ENCODE data around the gene ZNF343. TPM values are rescaled to one million over a fixed set of nuclear protein-coding genes. Genes with fewer than 3 reads are reported as not detected.
A peak's percentile ranks its signal among the peaks of the same experiment; 100 is the strongest.
"Not testable (repeated sequence)": the region's sequence is repeated elsewhere in the genome, so short reads cannot be mapped to it uniquely, and the experiment has no call there.

The ZNF343 gene
- total RNA-seq, 1 donor from 2014 or later, result 17.5 TPM

DNA sequence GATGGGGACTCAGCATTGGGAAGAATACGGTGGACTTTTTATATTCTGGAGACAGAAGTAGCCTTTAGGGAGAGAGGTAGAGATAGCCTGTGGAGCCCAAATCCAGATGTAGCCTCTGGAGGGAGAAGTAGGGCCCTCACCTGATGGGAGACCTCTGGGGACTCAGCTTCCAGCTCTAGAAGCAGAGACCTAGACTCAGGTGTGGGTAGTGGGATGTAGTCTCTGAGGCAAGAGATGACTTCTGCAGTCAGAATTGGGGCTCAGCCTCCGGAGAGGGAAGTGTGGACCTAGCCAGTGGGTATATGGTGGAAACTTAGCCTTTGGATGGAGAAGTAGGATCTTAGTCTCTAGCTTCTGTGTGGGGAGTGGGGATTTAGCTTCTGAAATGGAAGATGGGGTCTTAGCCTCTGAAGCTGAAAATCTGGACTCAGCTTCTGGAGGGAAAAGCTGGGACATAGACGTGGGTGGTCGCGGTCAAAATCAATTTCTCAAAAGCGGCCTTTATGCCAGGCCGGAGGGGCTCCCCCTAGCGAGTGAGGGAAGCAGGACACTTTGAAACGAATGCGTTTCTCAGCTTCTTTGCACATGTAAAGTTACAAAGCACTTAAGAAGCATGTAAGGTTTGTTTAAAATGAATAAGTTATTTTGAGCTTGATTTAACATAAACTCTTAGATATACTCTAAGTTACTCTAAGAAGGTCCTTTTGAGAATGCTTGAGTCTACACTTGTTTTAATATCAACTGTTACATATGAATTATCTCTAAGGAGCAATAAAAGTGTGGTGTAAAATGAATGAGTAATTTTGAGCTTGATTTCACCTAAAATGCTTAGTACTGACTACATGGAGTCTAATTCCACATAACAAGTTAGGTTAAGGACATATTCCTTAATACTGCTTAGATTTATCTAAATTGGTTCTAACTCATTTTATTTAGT is 12.9 kb upstream of the ZNF343 start:
- DNase-seq (ENCODE audit: low read depth), result peak; percentile 35

DNA sequence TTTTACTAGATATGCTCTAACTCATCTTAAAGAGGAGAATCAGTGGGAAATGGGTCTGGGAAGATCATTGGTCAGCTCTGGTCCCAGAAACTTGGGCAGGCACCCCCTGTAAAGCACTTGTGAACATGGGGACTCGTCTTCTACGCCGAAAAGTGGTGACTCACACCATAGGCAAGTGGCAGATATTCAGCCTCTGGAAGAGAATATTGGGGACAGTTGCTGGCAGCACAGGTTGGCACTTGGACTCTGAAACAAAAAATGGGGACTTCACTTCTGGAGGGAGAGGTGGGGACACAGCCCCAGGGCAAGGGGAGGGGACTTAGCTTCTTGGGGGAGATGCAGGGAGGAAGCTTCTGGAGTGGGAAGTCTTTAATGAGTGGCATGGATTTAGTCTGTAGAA is 11.9 kb upstream of the ZNF343 start:
- no peak for DNase-seq (ENCODE audit: low read depth)

DNA sequence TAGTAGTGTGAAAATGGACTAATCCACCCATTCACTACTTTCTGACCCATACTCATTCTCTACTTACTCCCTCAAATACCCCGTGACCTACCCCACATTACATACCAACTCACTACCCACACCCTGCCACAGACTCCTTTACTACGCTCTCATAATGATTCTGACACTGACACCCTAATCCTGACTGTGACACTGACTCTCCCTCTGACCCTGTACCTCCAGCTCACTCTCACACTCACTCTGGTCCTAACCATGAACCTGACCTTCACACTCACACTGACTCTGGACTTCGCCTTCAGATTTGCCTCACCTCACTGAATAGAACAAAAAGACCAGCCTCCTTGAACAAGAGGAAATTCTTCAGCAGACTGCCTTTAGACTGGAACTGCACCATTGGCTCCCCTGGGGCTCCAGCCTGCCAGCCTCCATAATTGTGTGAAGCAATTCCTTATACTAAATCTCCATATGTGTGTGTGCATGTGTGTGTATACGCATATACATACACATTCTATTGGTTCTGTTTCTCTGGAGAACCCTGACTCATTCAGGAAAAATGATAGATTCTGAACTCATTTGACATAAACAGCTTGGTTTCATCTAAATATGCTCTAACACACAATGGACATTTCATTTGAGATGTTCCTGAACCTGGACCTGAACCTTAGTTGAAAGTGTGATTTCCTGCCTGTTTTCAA is 10.5 kb upstream of the ZNF343 start:
- no peak for DNase-seq (ENCODE audit: low read depth)

DNA sequence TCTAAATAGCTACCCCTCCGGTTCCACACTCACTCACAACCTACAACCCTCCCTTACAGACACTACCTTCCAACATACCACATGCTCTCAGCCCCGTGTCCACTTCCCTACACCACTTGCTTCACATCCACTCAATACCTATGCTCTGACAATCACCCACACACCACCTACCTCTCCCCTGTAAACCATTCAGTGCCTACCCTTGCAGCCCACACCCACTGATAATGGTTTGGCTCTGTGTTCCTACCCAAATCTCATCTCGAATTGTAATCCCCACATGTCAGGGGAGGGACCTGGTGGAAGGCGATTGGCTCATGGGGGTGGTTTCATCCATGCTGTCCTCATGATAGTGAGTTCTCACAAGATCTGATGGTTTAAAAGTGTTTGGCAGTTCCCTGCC is 9.8 kb upstream of the ZNF343 start:
- no peak for DNase-seq (ENCODE audit: low read depth)

DNA sequence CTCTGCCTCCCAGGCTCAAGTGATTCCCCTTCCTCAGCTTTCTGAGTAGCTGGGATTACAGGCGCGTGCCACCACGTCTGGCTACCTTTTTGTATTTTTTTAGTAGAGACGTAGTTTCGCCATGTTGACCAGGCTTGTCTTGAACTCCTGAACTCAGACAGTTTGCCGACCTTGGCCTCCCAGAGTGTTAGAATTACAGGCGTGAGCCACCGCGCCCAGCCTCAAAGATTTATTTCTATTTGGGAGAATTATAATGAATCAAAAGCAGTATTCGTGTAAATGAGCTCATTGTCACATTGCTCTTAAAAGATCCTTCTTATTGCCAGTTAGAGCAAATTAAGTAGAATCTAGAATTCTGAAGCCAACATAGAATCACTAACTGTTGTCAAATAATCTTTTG is 9.4 kb upstream of the ZNF343 start:
- DNase-seq (ENCODE audit: low read depth), result no peak

DNA sequence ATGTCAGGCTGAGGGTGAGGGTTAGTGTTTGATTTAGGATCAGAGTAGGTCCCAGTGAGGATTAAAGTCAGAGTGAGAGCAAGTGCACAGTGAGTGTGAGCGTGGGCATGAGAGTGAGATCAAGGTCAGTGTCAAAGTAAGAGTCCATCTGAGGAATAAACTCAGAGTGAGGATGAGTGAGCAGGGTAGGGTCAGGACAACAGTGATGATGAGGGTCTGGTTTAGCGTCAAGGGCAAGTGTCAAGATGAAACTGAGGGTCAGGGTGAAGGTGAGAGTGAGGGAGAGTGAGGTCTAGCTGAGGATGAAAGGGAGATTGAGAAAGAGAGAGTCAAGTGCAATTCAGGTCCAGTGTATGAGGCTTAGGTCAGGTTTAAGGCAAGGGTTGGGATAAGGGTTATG is 7.7 kb upstream of the ZNF343 start:
- no peak for DNase-seq (ENCODE audit: low read depth)

DNA sequence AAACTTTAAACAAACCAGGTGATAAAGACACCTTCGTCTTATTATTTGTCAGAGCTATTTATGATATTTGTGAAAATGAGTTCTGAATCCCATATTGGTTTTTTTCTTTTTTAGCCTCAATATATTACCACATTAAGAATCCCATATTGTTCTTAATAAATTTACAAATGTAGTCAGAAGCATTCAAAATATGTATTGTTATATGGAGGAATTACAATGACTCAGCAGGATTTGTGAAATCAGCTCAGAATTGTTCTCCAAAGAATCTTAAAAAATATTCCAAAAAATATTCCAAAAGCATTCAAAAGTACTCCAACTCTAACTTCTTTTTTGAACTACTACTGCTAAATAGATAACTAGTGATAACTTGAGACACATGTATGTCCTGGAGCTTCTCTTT is 6.5 kb upstream of the ZNF343 start:
- DNase-seq (ENCODE audit: low read depth), result no peak

DNA sequence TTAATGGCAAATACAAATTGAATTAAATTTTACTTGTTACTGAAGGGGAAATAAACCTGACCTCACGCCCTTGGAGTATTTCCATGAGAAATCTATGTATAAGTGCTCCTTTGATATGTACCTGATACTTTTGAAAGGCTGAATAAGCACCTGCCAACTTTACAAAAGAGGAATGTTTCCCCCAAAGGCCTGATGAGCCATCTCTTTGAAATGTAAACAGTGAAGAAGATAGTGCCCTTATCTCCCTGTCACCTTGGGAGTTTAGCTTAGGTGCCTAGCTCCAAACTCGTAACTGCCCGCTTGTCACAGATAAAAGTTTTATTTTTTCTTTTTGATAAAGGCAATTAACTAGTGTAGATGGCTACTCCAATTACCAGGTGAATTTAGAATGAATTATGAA is 1.1 kb upstream of the ZNF343 start:
- DNase-seq (ENCODE audit: low read depth), result no peak

DNA sequence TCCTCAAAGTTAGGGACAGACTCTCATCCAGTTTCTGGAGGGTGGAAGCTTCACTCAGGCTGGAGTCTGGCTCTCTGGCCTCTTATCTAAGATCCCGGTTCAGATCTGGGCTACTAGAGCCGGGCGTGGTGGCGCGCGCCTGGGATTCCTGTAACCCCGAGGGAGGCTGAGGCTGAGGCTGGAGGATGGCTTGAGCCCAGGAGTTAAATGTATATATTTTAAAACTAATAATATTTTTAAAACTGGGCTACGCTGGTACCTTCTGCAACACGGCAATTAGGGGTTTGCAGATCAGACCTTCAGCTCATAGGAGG is 710 bp upstream of the ZNF343 start:
- no peak for DNase-seq (ENCODE audit: low read depth)

DNA sequence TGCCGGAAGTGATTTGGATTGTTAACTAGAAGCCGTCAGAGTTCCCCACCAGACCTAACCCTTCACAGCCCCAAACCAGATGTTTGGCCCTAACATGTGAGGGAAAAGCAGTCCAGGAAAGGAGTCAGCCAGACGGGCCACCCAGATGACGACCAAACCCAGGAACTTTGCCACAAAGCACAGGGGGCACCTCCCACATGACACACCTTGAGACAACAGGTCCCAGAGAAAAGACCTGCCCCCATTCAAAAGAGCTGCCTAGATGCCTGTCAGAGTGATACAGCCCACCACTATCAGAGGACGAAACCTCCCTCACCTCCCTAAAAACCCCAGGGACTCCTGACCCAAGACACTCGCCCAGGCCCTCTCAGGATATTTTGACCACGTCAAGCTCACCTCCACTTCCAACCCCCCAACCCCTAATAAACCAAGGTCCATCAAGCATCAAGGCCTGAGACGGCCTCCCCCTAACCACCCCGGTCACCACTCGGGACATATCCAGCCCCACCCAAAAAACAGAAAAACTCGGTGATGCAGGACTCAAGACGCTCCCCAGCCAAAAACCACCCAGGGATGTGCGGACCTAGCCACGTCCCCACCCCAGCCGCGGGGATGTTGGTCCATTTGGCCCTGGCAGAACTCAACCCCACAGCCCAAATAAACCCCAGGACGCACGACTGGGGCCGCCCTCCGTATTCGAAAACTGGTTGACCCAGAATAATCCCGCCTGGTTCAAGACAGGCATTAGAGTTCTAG is 662 bp downstream of the ZNF343 start:
- no peak for DNase-seq (ENCODE audit: low read depth)

DNA sequence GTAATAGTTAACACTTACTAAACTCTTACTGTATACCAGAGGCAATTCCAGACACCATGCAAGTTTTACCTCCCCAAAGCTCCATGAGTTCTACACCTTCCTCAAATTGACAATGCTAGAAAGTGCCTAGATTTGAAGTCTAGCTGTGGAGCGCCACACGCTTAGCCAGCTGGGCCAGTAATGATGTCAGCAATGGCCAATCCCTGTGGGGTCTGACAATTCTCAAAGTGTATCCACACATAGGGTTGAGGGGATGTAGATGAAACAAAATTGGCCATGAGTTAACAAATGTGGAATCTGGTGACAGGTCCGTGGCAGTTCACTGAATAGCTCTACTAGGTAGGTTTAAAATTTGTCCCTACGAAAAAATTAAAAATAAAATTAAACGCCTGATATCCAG is 1.3 kb downstream of the ZNF343 start:
- DNase-seq (ENCODE audit: low read depth), result no peak

DNA sequence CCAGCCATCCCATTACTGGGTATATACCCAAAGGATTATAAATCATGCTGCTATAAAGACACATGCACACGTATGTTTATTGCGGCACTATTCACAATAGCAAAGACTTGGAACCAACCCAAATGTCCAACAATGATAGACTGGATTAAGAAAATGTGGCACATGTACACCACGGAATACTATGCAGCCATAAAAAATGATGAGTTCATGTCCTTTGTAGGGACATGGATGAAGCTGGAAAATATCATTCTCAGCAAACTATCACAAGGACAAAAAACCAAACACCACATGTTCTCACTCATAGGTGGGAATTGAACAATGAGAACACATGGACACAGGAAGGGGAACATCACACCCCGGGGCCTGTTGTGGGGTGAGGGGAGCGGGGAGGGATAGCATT is 2.3 kb downstream of the ZNF343 start:
- not testable (repeated sequence) for DNase-seq (ENCODE audit: low read depth)

DNA sequence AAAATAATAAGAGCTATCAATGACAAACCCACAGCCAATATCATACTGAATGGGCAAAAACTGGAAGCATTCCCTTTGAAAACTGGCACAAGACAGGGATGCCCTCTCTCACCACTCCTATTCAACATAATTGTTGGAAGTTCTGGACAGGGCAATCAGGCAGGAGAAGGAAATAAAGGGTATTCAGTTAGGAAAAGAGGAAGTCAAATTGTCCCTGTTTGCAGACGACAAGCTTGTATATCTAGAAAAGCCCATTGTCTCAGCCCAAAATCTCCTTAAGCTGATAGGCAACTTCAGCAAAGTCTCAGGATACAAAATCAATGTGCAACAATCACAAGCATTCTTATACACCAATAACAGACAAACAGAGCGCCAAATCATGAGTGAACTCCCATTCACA is 3.9 kb downstream of the ZNF343 start:
- DNase-seq (ENCODE audit: low read depth), result not testable (repeated sequence)

DNA sequence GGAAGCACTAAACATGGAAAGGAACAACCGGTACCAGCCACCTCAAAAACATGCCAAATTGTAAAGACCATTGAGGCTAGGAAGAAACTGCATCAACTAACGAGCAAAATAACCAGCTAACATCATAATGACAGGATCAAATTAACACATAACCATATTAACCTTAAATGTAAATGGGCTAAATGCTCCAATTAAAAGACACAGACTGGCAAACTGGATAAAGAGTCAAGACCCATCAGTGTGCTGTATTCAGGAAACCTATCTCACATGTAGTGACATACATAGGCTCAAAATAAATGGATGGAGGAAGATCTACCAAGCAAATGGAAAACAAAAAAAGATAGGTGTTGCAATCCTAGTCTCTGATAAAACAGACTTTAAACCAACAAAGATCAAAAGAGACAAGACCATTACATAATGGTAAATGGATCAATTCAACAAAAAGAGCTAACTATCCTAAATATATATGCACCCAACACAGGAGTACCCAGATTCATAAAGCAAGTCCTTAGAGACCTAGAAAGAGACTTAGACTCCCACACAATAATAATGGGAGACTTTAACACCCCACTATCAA is 5.8 kb downstream of the ZNF343 start:
- not testable (repeated sequence) for DNase-seq (ENCODE audit: low read depth)

DNA sequence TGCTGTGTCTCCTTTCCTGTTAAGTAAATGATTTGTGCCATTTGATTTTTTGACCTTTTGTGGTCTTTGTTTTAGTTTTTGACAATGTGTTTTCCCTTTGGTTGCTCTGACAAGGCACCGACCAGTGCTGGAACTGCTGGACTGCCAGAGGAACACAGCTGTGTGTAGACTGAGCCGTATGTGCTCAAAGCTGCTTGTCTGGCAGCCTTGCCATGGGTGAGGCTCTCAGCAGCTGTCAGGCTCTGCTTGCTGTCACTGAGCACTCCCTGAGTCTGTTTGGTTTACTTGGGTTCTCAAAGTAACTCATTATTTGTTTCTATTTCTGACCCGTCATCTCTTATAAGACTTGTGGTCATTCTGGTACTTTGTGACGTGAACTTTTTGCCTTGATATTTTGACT is 23.1 kb downstream of the ZNF343 start:
- no peak for DNase-seq (ENCODE audit: low read depth)

DNA sequence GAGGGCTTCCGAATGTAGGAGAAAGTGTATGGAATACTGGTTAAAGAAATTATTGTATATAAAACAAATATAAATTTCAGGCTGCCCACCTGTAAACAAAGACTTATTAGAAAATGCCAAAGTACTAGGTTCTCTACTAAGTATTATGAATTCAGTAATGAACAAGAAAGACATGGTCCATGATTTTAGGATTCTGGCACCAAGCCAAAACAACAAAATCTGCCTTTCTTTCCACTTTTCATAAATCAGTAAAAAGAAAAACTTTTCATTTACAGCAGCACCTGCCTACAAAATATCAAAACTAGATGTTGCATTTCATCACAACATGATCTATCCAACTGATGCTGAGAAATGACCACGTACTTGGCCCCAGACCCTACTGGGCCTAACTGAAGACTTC is 23.6 kb downstream of the ZNF343 start:
- DNase-seq (ENCODE audit: low read depth), result no peak

DNA sequence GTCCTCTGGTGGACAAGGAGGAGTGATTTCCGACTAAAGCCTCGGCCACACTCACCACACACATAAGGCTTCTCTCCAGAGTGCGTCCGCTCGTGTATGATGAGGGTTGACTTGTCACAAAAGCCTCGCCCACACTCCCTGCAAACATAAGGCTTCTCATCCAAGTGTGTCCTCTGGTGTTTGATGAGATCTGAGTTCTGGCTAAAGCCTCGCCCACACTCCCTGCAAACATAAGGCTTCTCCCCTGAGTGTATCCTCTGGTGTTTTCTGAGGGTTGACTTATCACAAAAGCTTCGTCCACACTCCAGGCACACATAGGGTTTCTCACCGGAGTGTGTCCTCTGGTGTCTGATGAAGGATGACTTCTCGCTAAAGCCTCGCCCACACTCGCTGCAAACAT is 25.2 kb downstream of the ZNF343 start:
- DNase-seq (ENCODE audit: low read depth), result no peak

DNA sequence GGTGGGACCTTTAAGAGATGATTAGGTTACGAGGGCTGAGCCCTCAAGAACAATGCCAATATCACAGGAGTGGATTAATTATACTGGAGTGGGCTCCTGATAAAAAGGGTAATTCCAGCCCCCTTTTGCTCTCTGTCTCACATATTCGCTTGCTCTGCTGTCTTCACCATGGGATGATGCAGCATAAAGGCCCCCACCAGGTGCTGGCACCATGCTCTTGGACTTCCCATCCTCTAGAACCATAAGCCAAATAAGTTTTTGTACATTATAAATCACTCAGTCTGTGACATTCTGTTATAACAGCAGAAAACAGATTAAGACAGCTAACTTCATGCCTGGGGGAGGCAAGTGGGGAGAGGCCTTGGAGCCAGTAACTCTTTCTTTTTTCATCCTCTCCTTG is 28.3 kb downstream of the ZNF343 start:
- DNase-seq (ENCODE audit: low read depth), result no peak

DNA sequence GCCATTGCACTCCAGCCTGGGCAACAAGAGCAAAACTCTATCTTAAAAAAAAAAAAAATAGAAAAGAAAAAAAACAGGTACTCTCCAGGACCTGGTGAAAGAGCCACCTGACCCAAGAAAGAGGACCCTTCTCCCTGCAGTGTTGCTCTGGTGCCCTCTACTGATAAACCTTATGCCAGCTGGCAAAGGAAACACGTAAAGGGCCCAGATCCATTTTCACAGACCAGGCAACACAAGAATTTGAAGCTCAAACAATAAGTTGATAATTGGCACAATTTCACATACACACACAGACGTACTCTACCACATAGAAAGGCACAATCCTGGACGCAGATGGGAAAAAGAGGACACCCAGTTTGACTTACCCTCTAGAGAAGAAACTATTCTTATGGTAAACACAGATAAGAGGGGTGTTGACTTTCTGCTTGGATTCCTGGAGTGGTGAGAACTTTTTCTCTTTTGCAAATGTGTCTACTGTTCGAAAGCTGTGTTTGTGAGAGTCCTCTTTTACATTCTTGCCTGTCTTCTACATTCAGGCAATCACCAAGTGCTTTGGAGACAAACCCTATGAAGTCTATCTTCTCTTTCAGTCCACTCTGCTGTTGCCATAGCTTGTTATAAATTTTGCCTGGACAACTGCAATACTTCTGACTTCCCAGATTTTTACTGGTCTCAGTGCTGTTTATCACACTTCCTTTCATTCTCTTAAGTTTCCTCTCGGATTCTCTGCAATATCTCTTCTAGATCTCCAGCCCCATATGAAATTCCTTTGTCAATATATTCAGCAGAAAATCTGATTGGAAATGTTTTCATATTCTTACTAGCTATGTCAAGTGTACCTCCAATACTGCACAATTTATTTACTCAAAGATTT is 31.7 kb downstream of the ZNF343 start:
- no peak for DNase-seq (ENCODE audit: low read depth)

DNA sequence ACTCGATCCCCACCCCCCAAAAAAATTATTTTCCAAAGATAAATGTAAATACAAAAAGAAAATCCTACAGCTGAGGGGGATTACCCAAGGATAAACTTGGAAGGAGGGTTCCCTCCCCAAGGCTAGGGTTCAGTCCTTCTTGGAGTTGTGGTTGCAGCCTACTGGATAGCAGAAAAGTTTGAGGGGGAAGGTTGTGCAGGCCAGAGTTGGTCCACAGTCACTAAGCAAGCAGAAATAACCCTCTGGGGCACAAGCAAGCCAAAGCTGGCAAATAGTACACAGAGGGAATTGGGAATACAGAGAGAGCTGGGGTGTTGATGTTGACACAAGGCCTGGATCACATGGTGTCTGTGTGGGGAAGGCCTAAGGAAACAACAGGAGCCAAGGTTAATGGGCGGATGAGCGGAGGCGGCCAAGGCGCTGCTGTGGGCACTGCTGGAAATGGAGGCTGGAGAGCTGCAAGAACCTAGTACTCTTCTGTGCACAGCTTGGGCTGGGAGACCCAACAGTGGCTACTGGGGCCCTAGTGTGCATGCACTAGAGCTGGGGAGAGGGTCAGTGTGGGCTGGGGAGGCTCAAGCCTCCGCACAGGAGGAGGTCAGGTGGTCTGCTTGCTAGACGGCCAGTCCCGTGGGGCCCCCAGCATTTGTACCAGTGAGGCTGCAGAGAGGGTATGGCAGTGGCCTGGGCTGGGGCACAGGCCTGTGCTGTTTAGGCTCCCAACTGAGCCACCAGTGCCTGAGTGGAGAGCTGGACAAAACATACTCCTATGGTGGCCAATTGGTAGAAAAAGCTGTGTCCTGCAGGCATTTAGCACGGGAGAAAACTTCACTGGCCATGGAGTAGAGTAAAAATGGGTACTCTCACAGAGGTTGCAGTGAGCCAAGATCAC is 32.6 kb downstream of the ZNF343 start:
- DNase-seq (ENCODE audit: low read depth), result no peak

Measured in renal cortical epithelial cell (primary cell).